Left ventricle myocardium inferior (tissue), 1 donor: ENCODE measurements around the gene CYB5R4. TPM values are rescaled to one million over a fixed set of nuclear protein-coding genes. Genes with fewer than 3 reads are reported as not detected.

Source experiments
- DNase-seq: peaks from one replicate; pipeline ENCODE4 v3.0.0-alpha.2; 2020
- H3K27ac ChIP-seq: fragments of 200-600 bp; replicated peaks from 2 replicates; pipeline ENCODE4 v1.8.0; 2021
- H3K27me3 ChIP-seq: fragments of 200-600 bp; 2 replicates; pipeline ENCODE4 v1.8.0; 2021; ENCODE audit warnings: low read depth
- H3K36me3 ChIP-seq: fragments of 200-600 bp; 2 replicates; pipeline ENCODE4 v1.8.0; 2021
- H3K4me1 ChIP-seq: fragments of 200-600 bp; 2 replicates; pipeline ENCODE4 v1.8.0; 2021
- H3K4me3 ChIP-seq: fragments of 200-600 bp; 2 replicates; pipeline ENCODE4 v1.8.0; 2021; ENCODE audit warnings: mild to moderate bottlenecking, moderate library complexity
- H3K9me3 ChIP-seq: fragments of 200-600 bp; replicated peaks from 2 replicates; pipeline ENCODE4 v1.8.0; 2021
- CTCF ChIP-seq: fragments of 200-600 bp; IDR thresholded peaks from 2 replicates; pipeline ENCODE4 v1.8.0; 2021; ENCODE audit warnings: antibody characterized with exemption, mild to moderate bottlenecking, borderline replicate concordance
- intact Hi-C: fragments of 100-400 bp; cut with micrococcal nuclease; formaldehyde crosslinking; loops from one replicate; pipeline ENCODE4 v1.11.0; 2022
- total RNA-seq: library from RNA; stranded (reverse); fragmentation: NEBNext Ultra II Directional; extraction: Animal tissue kit (Norgen Biotek cat#: 25700); gene quantifications from one replicate; pipeline ENCODE4 v1.2.1, GENCODE V29; 2021
- donor health status: DM: no; HTN: yes; CAD: no; lungs with severe emphysema.

CYB5R4 gene
- total RNA-seq, 1 donor from 2014 or later, result 14.5 TPM

- peaks cover 20% of the 10 kb centered on the region for H3K9me3 ChIP-seq
- no peak overlapping the region for H3K4me3 ChIP-seq
- no peaks in the 10 kb centered on the region for H3K4me1 ChIP-seq
- intact Hi-C loops, result no loop called here
- H3K36me3 ChIP-seq, result no peaks in the 10 kb centered on the region
- H3K27me3 ChIP-seq, result no peaks in the 10 kb centered on the region
- DNase-seq, result no peak
- H3K27ac ChIP-seq, result no peak overlapping the region
- no peak for TF ChIP-seq CTCF
Observed at GRCh38 chr6:83976871-83977270, 117.4 kb downstream of the CYB5R4 start.

GRCh38 chr6:83978324-83978734 lies 118.8 kb downstream of the CYB5R4 start:
- no peak overlapping the region for H3K27ac ChIP-seq
- no peak overlapping the region for H3K4me3 ChIP-seq

GRCh38 chr6:83978997-83979396 lies 119.5 kb downstream of the CYB5R4 start:
- H3K36me3 ChIP-seq, result no peaks in the 10 kb centered on the region
- peaks cover 20% of the 10 kb centered on the region for H3K9me3 ChIP-seq
- TF ChIP-seq CTCF, result no peak
- no peaks in the 10 kb centered on the region for H3K27me3 ChIP-seq
- no peak overlapping the region for H3K27ac ChIP-seq
- H3K4me1 ChIP-seq, result no peaks in the 10 kb centered on the region
- H3K4me3 ChIP-seq, result no peak overlapping the region
- intact Hi-C loops, result no loop called here
- DNase-seq, result no peak

More at GRCh38 chr6:83978324-83978734, 118.8 kb downstream of the CYB5R4 start:
- no peak for DNase-seq
- Histone ChIP-seq H3K36me3 (no peaks in the 10 kb centered on the region), H3K9me3 (peaks cover 20% of the 10 kb centered on the region), H3K27me3 (no peaks in the 10 kb centered on the region), H3K4me1 (no peaks in the 10 kb centered on the region)
- TF ChIP-seq CTCF, result no peak
- intact Hi-C loops, result no loop called here

GRCh38 chr6:83984411-83984810 lies 124.9 kb downstream of the CYB5R4 start:
- Histone ChIP-seq H3K27me3 (no peaks in the 10 kb centered on the region), H3K9me3 (peaks cover 19% of the 10 kb centered on the region), H3K4me1 (no peaks in the 10 kb centered on the region), H3K4me3 (no peak overlapping the region), H3K27ac (no peak overlapping the region), H3K36me3 (no peaks in the 10 kb centered on the region)
- no peak for DNase-seq
- intact Hi-C loops, result no loop called here
- no peak for TF ChIP-seq CTCF

GRCh38 chr6:83985308-83985713 lies 125.8 kb downstream of the CYB5R4 start:
- Histone ChIP-seq H3K9me3 (peaks cover 10% of the 10 kb centered on the region), H3K27me3 (no peaks in the 10 kb centered on the region), H3K36me3 (no peaks in the 10 kb centered on the region), H3K27ac (no peak overlapping the region), H3K4me1 (no peaks in the 10 kb centered on the region), H3K4me3 (no peak overlapping the region)
- no peak for TF ChIP-seq CTCF
- intact Hi-C loops, result no loop called here
- no peak for DNase-seq

- no peak for TF ChIP-seq CTCF
- DNase-seq, result no peak
- no peaks in the 10 kb centered on the region for H3K27me3 ChIP-seq
- no peaks in the 10 kb centered on the region for H3K36me3 ChIP-seq
- H3K4me1 ChIP-seq, result no peaks in the 10 kb centered on the region
- H3K27ac ChIP-seq, result no peak overlapping the region
- intact Hi-C loops, result no loop called here
- peaks cover 6% of the 10 kb centered on the region for H3K9me3 ChIP-seq
- no peak overlapping the region for H3K4me3 ChIP-seq
Observed at GRCh38 chr6:83985715-83986114, 126.2 kb downstream of the CYB5R4 start.
